ENCODE measurements around the gene FNDC8. TPM values are rescaled to one million over a fixed set of nuclear protein-coding genes. Genes with fewer than 3 reads are reported as not detected.

FNDC8 gene
- total and polyA plus RNA-seq, 2 of the 8 experiments (the other 6 are each of a cell fraction or from before 2014, with no cell fraction given), result not detected

DNA sequence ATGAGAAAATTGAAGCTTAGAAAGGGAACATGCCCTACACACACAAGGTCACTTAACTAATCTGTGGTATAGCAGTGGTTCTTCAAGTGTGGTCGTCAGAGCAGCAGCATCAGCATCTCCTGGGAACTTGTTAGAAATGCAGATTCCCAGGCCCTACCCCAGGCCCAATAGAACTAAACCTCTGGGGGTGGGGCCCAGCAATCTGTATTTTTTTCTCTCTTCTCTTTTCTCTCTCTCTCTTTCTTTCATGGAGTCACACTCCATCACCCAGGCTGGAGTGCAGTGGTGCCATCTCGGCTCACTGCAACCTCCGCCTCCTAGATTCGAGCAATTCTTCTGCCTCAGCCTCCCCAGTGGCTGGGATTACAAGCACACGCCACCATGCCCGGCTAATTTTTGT, 16.8 kb downstream of the FNDC8 start (continued):
- TF ChIP-seq SIRT6 (IDR thresholded peaks at IDR 0.05; ENCODE audit: low read length), result no peak
- TF ChIP-seq RBBP5 (IDR thresholded peaks at IDR 0.05; ENCODE audit: borderline replicate concordance, low read depth, low read length), result no peak
- no peak for TF ChIP-seq RXRA (IDR thresholded peaks at IDR 0.05; ENCODE audit: insufficient read depth, low read depth, low read length)
- TF ChIP-seq CBX8 (IDR thresholded peaks at IDR 0.05; ENCODE audit: borderline replicate concordance, low read depth, low read length), result no peak
- TF ChIP-seq RNF2 (IDR thresholded peaks at IDR 0.05; ENCODE audit: borderline replicate concordance, low read depth, low read length, missing control alignments, poor library complexity, severe bottlenecking), result no peak
- no peak for TF ChIP-seq GTF2F1 (IDR thresholded peaks at IDR 0.05; ENCODE audit: borderline replicate concordance, low read depth, low read length)
- TF ChIP-seq JUN (IDR thresholded peaks at IDR 0.05; ENCODE audit: low read depth, low read length), result no peak
